Measurements from ENCODE around the gene KLF6. TPM values are rescaled to one million over a fixed set of nuclear protein-coding genes. Genes with fewer than 3 reads are reported as not detected.
A peak's percentile ranks its signal among the peaks of the same experiment; 100 is the strongest.
"Not testable (repeated sequence)": the region's sequence is repeated elsewhere in the genome, so short reads cannot be mapped to it uniquely, and the experiment has no call there.

The KLF6 gene
- total RNA-seq, 1 experiment from 2014 or later, result 93.0 TPM

DNA sequence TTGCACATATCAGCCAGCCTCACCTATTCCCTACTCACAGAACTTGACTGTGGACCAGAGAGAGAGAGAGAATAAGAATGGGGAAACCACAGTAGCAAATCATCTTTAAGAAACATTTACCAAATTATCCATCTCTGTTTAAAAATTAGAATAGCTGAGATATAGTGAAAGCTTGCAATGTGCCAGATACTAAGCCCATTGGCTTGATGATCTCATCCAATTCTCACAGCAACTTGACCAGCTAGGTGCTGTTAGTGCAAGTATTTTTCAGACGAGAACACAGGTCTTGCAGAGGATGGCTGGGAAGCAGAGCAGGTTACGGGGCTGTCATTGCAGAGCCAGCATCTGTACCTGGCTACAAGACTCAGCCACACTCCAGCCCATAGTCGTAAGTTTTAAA, 50.9 kb downstream of the KLF6 start:
- DNase-seq (ENCODE audit: low read depth), result no peak

DNA sequence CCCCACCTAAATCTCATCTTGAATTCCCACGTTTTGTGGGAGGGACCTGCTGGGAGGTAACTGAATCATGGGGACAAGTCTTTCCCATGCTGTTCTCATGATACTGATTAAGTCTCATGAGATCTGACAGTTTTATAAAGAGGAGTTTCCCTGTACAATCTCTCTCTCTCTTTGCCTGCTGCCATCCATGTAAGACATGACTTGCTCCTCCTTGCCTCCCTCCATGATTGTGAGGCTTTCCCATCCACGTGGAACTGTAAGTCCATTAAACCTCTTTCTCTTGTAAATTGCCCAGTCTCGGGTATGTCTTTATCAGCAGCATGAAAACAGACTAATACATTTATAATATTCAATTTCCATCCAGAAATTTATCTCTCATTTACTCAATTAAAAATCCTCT, 52.8 kb downstream of the KLF6 start:
- not testable (repeated sequence) for DNase-seq (ENCODE audit: low read depth)

DNA sequence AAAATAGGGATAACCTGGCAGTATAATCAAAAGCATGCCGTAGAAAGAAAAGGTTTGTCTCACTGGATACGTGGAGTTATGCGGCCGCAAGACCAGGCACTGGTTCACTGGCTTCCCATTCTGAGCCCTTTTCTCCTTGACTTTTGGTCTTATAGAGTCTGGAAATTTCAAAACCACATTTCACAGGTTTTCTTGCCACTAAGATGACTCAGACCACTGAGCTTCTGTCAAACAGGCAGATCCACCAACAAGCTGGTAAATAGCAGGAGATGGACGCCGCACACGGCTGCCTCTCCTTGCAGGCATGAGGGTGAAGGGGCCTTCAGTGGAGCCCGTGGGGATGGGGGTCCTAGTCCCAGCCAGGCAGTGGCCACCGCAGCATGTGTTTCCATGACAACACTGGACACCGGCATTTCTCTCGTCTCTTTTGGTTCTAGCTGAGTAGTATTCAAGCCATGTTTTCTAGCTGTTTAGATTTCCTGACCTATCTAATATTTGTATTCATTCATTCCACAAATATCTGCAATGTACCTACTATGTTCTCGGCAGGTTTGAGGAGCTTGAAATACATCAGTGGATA, 55.5 kb downstream of the KLF6 start:
- peak; percentile 73 for DNase-seq (ENCODE audit: low read depth)

DNA sequence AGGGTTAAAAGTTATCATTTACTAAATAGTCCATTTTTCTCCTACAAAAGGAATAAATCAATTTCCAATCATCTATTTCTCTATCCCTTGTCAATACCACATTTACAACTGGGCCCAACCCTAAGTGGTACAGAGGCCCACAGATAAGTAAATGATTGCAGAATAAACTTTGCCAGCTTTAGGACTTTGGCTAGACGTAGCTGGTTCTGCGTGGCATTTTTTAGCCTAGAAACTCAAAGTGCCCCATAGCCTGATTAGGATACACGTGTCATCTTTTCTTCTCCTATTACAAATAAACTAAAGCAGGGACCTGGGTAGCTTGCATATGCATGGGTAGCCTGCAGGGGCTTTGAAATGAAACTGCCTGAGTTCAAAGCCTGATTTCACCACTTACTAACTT, 56.4 kb downstream of the KLF6 start:
- no peak for DNase-seq (ENCODE audit: low read depth)

DNA sequence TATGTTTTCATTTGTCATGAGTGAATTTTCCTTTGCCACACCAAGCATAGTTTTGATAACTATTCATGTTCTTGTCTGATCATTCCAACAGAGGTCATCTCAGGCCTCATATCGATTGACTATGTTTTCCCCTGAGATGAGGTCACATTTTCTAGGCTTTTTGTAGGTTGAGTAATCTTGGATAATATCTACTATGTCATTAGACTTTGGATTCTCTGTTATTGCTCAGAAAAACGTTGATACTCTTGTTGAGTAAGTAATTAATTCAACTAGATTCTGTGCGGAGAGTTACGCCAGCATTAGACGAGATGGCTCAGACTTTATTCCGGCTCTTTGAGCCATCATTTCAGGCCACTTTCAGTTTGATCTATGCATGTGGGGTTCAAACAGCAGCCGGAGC, 57.7 kb downstream of the KLF6 start:
- no peak for DNase-seq (ENCODE audit: low read depth)

Measured in HT1080 (cell line).